ENCODE results near the gene TCAF1.
"Not testable (repeated sequence)": the region's sequence is repeated elsewhere in the genome, so short reads cannot be mapped to it uniquely, and the experiment has no call there.

TCAF1 gene

DNA sequence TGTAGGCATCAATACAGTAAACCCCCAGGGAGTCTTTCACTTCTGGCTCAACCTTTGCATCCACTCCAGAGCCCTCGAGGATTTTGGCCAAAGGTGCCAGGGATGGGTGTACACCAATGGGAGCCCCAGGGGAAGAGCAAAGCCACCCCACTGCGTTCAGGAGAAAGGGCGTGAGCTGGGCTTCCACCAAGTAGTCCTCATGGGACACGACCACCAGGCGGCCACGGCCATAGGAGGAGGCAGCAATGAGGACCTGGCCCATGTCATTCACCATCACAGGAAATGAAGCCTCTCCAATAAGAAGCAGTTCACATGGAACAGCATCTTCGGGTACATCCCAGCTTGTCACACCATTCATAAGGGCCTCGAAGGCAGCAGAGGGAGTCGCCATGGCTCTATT is 25.8 kb downstream of the TCAF1 start:
- Mint-ChIP-seq H3K27me3 (no peaks in the 10 kb centered on the region), H3K9me3 (no peaks in the 10 kb centered on the region), H3K4me3 (no peak overlapping the region), H3K36me3 (ENCODE audit: insufficient read depth) (no peaks in the 10 kb centered on the region), H3K27ac (ENCODE audit: low read depth) (no peak overlapping the region), H3K4me1 (peaks cover 7% of the 10 kb centered on the region)
- ATAC-seq (replicated peaks; ENCODE audit: extremely low read depth, poor library complexity, severe bottlenecking) (no peak), DNase-seq (ENCODE audit: low spot score in 2 of 2) (no peak)

- not testable (repeated sequence) for ATAC-seq (replicated peaks; ENCODE audit: extremely low read depth, poor library complexity, severe bottlenecking); H3K9me3 Mint-ChIP-seq; DNase-seq (ENCODE audit: low spot score in 2 of 2); H3K4me3 Mint-ChIP-seq; H3K4me1 Mint-ChIP-seq; H3K27me3 Mint-ChIP-seq; H3K36me3 Mint-ChIP-seq (ENCODE audit: insufficient read depth); H3K27ac Mint-ChIP-seq (ENCODE audit: low read depth)
Observed at GRCh38 chr7:143873242-143873641, 28.7 kb downstream of the TCAF1 start.

DNA sequence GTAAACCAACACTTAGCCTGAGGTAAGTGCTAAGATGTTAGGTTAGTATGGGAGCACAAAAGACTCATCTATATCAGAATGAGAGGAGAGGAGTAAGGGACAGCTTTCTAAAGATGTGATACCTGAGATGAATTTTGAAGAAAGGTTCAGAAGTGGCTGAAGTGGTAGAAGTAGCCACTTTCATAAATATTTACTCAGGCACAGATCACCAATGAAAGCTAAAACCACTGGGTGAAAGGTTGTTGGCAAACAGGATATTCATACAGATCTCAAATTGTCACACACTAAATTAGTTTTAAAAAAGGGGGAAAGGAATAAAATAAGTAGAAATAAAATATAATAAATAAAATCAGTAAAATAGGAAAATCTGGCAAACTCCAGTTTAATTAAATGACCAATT is 30.4 kb downstream of the TCAF1 start:
- H3K4me3 Mint-ChIP-seq; H3K27ac Mint-ChIP-seq (ENCODE audit: low read depth); H3K36me3 Mint-ChIP-seq (ENCODE audit: insufficient read depth); ATAC-seq (replicated peaks; ENCODE audit: extremely low read depth, poor library complexity, severe bottlenecking); H3K4me1 Mint-ChIP-seq; DNase-seq (ENCODE audit: low spot score in 2 of 2); H3K9me3 Mint-ChIP-seq; H3K27me3 Mint-ChIP-seq: not testable (repeated sequence)

DNA sequence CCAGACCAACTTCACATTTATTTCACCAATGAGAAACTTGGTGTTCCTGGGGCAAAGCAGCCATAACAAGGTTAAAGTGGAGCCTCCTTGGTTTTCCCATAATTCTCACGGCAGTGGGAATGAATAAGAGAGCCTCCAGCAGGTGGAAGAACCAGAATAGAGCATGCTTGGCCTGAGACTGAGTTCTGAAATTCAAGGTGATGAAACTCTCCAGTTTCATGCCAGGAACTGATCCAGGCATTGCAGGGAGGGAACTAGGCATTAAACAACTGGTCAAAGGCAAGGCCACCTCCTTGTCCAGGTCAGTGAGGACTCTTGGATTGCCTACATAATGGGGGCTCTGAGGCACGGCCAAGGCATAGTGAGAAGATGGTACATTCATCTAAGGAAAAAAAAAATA is 44.0 kb downstream of the TCAF1 start:
- not testable (repeated sequence) for H3K27me3 Mint-ChIP-seq; H3K27ac Mint-ChIP-seq (ENCODE audit: low read depth); H3K4me1 Mint-ChIP-seq; DNase-seq (ENCODE audit: low spot score in 2 of 2); ATAC-seq (replicated peaks; ENCODE audit: extremely low read depth, poor library complexity, severe bottlenecking); H3K36me3 Mint-ChIP-seq (ENCODE audit: insufficient read depth); H3K4me3 Mint-ChIP-seq; H3K9me3 Mint-ChIP-seq

GRCh38 chr7:143855443-143855842 is 46.5 kb downstream of the TCAF1 start:
- not testable (repeated sequence) for H3K9me3 Mint-ChIP-seq

GRCh38 chr7:143850682-143851081 is 51.3 kb downstream of the TCAF1 start:
- ATAC-seq (replicated peaks; ENCODE audit: extremely low read depth, poor library complexity, severe bottlenecking) (no peak), DNase-seq (ENCODE audit: low spot score in 2 of 2) (no peak)
- Mint-ChIP-seq H3K4me1 (no peaks in the 10 kb centered on the region), H3K27ac (ENCODE audit: low read depth) (no peak overlapping the region), H3K4me3 (no peak overlapping the region), H3K9me3 (no peaks in the 10 kb centered on the region), H3K36me3 (ENCODE audit: insufficient read depth) (no peaks in the 10 kb centered on the region), H3K27me3 (no peaks in the 10 kb centered on the region)

More at GRCh38 chr7:143855443-143855842, 46.5 kb downstream of the TCAF1 start:
- not testable (repeated sequence) for H3K4me1 Mint-ChIP-seq; H3K27ac Mint-ChIP-seq (ENCODE audit: low read depth); ATAC-seq (replicated peaks; ENCODE audit: extremely low read depth, poor library complexity, severe bottlenecking); DNase-seq (ENCODE audit: low spot score in 2 of 2); H3K4me3 Mint-ChIP-seq; H3K36me3 Mint-ChIP-seq (ENCODE audit: insufficient read depth); H3K27me3 Mint-ChIP-seq

DNA sequence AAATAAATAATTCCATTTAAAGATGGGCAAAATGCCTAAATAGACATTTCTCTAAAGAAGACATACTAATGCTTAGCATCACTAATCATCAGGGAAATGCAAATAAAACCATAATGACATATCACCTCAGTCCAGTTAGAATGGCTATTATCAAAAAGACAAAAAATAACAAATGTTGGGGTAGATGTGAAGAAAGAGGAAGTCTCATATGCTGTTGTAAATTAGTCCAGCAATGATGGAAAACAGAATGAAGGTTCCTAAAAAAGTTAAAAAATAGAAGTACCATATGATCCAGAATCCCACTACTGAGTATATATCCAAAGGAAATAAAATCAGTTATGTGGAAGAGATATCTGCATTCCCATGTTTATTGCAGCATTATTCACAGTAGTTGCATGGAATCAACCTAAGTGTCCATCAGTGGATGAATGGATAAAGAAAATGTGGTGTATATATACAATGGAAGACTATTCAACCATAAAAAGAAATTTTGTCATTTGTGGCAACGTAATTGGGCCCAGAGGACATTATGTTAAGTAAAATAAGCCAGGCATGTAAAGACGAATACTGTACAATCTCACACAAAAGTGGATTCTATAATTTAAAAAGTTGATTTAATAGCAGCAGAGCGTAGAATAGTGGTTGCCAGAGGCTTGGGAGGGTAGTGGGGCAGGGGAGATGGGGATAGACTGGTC is 52.0 kb downstream of the TCAF1 start:
- DNase-seq (ENCODE audit: low spot score in 2 of 2) = no peak
- H3K4me3 Mint-ChIP-seq = no peak overlapping the region
- H3K36me3 Mint-ChIP-seq (ENCODE audit: insufficient read depth) = no peaks in the 10 kb centered on the region
- no peaks in the 10 kb centered on the region for H3K4me1 Mint-ChIP-seq
- no peak overlapping the region for H3K27ac Mint-ChIP-seq (ENCODE audit: low read depth)
- no peak for ATAC-seq (replicated peaks; ENCODE audit: extremely low read depth, poor library complexity, severe bottlenecking)
- no peaks in the 10 kb centered on the region for H3K27me3 Mint-ChIP-seq
- no peaks in the 10 kb centered on the region for H3K9me3 Mint-ChIP-seq

DNA sequence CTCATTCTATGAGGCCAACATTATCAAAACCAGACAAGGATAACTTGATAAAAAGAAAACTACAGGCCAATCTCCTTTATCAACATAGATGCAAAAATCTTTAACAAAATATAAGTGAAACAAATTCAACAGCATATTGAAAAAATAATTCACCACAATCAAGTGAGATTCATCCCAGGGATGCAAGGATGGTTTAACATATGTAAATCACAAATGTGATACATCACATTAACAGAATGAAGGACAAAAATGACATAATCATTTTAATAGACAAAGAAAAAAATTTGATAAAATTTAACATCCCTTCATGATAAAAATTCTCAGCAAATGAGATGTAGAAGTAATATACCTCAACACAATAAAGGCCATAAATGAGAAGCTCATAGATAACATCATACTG is 53.8 kb downstream of the TCAF1 start:
- Mint-ChIP-seq H3K4me3 (no peak overlapping the region), H3K9me3 (no peaks in the 10 kb centered on the region), H3K4me1 (no peaks in the 10 kb centered on the region), H3K36me3 (ENCODE audit: insufficient read depth) (no peaks in the 10 kb centered on the region), H3K27ac (ENCODE audit: low read depth) (no peak overlapping the region), H3K27me3 (no peaks in the 10 kb centered on the region)
- no peak for DNase-seq (ENCODE audit: low spot score in 2 of 2)
- no peak for ATAC-seq (replicated peaks; ENCODE audit: extremely low read depth, poor library complexity, severe bottlenecking)

GRCh38 chr7:143846692-143847091 is 55.3 kb downstream of the TCAF1 start:
- Mint-ChIP-seq H3K27me3 (no peaks in the 10 kb centered on the region), H3K36me3 (ENCODE audit: insufficient read depth) (no peaks in the 10 kb centered on the region), H3K4me1 (no peaks in the 10 kb centered on the region), H3K9me3 (no peaks in the 10 kb centered on the region), H3K4me3 (no peak overlapping the region), H3K27ac (ENCODE audit: low read depth) (no peak overlapping the region)
- no peak for DNase-seq (ENCODE audit: low spot score in 2 of 2)
- ATAC-seq (replicated peaks; ENCODE audit: extremely low read depth, poor library complexity, severe bottlenecking) = no peak

GRCh38 chr7:143841696-143842095 is 60.3 kb downstream of the TCAF1 start:
- ATAC-seq (replicated peaks; ENCODE audit: extremely low read depth, poor library complexity, severe bottlenecking); DNase-seq (ENCODE audit: low spot score in 2 of 2); H3K27me3 Mint-ChIP-seq; H3K9me3 Mint-ChIP-seq; H3K4me1 Mint-ChIP-seq; H3K36me3 Mint-ChIP-seq (ENCODE audit: insufficient read depth); H3K4me3 Mint-ChIP-seq; H3K27ac Mint-ChIP-seq (ENCODE audit: low read depth): not testable (repeated sequence)

DNA sequence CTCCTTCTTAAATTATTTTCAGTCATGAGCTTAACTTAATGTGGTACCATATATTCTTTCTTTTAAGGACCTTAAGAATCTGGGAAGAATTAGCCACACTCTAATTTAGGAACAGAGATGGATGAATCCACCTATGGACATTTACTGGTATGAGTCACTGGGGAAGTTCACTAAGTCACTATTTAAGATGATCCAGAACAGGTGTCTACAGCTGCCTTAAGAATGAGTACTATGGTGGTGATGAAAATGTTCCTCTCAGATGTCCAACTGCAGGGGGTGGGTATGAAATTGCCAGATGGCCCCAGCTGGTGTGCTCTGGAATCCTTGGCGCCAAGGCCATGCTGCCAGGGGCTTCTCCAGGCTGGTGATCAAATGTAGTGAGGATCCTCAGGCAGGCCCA is 61.9 kb downstream of the TCAF1 start:
- not testable (repeated sequence) for H3K9me3 Mint-ChIP-seq; ATAC-seq (replicated peaks; ENCODE audit: extremely low read depth, poor library complexity, severe bottlenecking); DNase-seq (ENCODE audit: low spot score in 2 of 2); H3K27ac Mint-ChIP-seq (ENCODE audit: low read depth); H3K36me3 Mint-ChIP-seq (ENCODE audit: insufficient read depth); H3K27me3 Mint-ChIP-seq; H3K4me1 Mint-ChIP-seq; H3K4me3 Mint-ChIP-seq

DNA sequence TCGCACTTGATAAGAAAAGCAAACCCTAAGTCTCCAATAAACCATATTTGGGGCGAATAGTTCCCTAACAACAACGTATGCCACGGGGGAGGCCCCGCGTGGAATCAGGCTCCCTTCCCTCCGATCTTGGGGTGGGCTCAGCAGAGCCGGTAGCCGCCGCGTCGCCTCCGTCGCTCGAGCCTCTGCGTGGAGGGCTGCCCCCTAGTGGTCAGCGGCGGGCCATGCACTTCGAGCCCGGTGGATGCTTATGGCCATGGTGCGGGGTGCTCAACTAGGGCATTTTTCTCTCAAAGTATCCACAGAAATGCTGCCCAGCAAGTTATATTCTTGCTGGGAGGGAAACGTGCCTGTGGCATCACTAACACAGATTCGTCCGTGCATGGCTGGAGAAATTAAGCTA is 64.8 kb downstream of the TCAF1 start:
- H3K27ac Mint-ChIP-seq (ENCODE audit: low read depth); H3K4me1 Mint-ChIP-seq; H3K9me3 Mint-ChIP-seq; H3K27me3 Mint-ChIP-seq; H3K4me3 Mint-ChIP-seq; H3K36me3 Mint-ChIP-seq (ENCODE audit: insufficient read depth): not testable (repeated sequence)
- ATAC-seq (replicated peaks; ENCODE audit: extremely low read depth, poor library complexity, severe bottlenecking) = peak; percentile 45
- DNase-seq (ENCODE audit: low spot score in 2 of 2) = peak; percentile 86 to 97

DNA sequence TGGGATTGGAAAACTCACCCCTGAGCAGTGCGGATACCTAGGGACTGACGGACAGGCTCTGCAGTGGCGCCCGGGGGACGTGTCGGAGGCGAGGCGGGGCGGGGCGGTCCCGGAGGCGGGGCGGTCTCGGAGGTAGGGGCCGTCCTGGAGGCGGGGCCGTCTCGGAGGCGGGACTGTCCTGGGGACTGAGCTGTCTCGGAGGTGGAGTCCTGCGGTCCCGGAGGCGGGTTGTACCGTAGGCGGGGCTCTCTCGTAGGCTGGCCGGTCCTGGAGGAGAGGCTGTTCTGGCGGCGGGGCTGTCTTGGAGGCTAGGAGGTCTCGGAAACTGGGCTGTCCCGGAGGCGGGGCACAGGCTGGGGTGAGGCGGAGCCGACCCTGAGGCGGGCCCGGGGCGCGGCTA is 65.4 kb downstream of the TCAF1 start:
- not testable (repeated sequence) for H3K27me3 Mint-ChIP-seq; H3K27ac Mint-ChIP-seq (ENCODE audit: low read depth); H3K4me1 Mint-ChIP-seq; H3K36me3 Mint-ChIP-seq (ENCODE audit: insufficient read depth); H3K9me3 Mint-ChIP-seq
- ATAC-seq (replicated peaks; ENCODE audit: extremely low read depth, poor library complexity, severe bottlenecking) (peak; percentile 79), DNase-seq (ENCODE audit: low spot score in 2 of 2) (peak; percentile 90 to 99)
- H3K4me3 Mint-ChIP-seq = peak overlapping the region; percentile 70

DNA sequence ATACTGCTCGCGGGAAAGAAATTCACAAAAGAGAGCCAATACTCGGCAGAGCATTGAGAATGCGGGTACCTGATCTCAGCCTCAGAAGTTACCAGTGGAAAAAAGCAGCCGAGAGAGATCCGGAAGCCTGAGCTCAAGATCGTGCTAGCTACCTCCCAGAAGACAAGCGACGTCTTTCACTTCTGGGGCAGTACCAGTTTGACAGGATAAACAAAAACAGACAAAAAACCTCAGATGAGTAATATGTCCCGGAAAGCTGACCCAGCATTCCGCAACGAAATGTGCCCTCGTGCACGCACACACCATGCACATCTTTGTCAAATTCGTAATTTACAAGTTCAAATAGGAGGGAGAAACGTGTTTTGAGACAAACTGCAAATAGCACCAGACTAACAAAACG is 65.9 kb downstream of the TCAF1 start:
- ATAC-seq (replicated peaks; ENCODE audit: extremely low read depth, poor library complexity, severe bottlenecking) = peak; percentile 54
- H3K36me3 Mint-ChIP-seq (ENCODE audit: insufficient read depth); H3K9me3 Mint-ChIP-seq; H3K27ac Mint-ChIP-seq (ENCODE audit: low read depth); H3K27me3 Mint-ChIP-seq; DNase-seq (ENCODE audit: low spot score in 2 of 2); H3K4me1 Mint-ChIP-seq: not testable (repeated sequence)
- H3K4me3 Mint-ChIP-seq = peak overlapping the region; percentile 70

Data from central memory CD8-positive, alpha-beta T cell (primary cell).